K562 (cell line): ENCODE results near the gene LTBP2. TPM values are rescaled to one million over a fixed set of nuclear protein-coding genes. Genes with fewer than 3 reads are reported as not detected.

Source experiments
- ATAC-seq: fragments of 200-7000 bp; cut with Tn5 transposase; 3 replicates; pipeline ENCODE4 v1.9.1; 2020; ENCODE audit warnings: moderate library complexity
- BruUV-seq: library from RNA; stranded (reverse); fragments of 400-500 nt; replicated peaks from 2 replicates; lab custom pipeline; 2021; lab: Mats Ljungman, UMichigan
- CTCF ChIA-PET: fragments of 300-600 bp; formaldehyde crosslinking; extraction: SDS; loops from one replicate; lab custom pipeline; 2021; ENCODE audit warnings: low intra/inter-chr PET ratio; lab: Yijun Ruan, JAX
- POLR2A ChIA-PET: fragments of 300-600, 350-650 bp; sonication (Branson Sonifier 250); formaldehyde crosslinking; extraction: SDS; loops from one replicate; lab custom pipeline; 2021; ENCODE audit warnings: antibody characterized with exemption, inconsistent platforms; lab: Yijun Ruan, JAX
- DNase-seq, 4 experiments: peaks; one replicate each; pipeline versions ENCODE4 v3.0.0 to v3.0.0-alpha.2; 2011 to 2018; ENCODE audit warnings: low spot score in 3 of 4, mixed read lengths in 3 of 4; ENCODE audit errors: extremely low read depth in 1 of 4
- FAIRE-seq: peaks from 2 replicates; lab custom pipeline; 2011; peaks lifted over from hg19 to GRCh38; lab: Jason Lieb, UNC
- H2AFZ ChIP-seq: 2 replicates; pipeline ENCODE4 v1.6.0; 2011; ENCODE audit warnings: low read depth, low read length, control low read depth, inconsistent platforms
- H3K27ac ChIP-seq: fragments of 200-600 bp; 3 replicates; pipeline ENCODE4 v1.8.0; 2011; ENCODE audit warnings: low read depth, mild to moderate bottlenecking, control low read depth, inconsistent platforms, low read length, moderate library complexity, mixed read lengths; ENCODE audit errors: extremely low read depth
- H3K27me3 ChIP-seq, 2 experiments: fragments of 300-600 bp in 1 of 2; 2 replicates in 1 of 2; 3 replicates in 1 of 2; pipeline versions ENCODE4 v1.6.0 to v1.8.0; 2011; ENCODE audit warnings: inconsistent platforms in 2 of 2, low read length in 2 of 2, mild to moderate bottlenecking in 1 of 2, mixed read lengths in 1 of 2, moderate library complexity in 1 of 2; ENCODE audit not compliant: control insufficient read depth in 2 of 2, insufficient read depth in 2 of 2
- H3K36me3 ChIP-seq: fragments of 300-600 bp; 3 replicates; pipeline ENCODE4 v1.8.0; 2011; ENCODE audit warnings: mild to moderate bottlenecking, low read length, inconsistent platforms; ENCODE audit not compliant: control insufficient read depth, insufficient read depth
- H3K4me1 ChIP-seq, 2 experiments: fragments of 200-600 bp in 1 of 2; replicated peaks in 1 of 2; 2 replicates in 1 of 2; 3 replicates in 1 of 2; pipeline versions ENCODE4 v1.5.1 to v1.8.0; 2011; ENCODE audit warnings: inconsistent platforms in 2 of 2, low read length in 2 of 2, mild to moderate bottlenecking in 1 of 2, mixed read lengths in 1 of 2, moderate library complexity in 1 of 2; ENCODE audit not compliant: control insufficient read depth in 2 of 2, insufficient read depth in 2 of 2
- H3K4me2 ChIP-seq: 2 replicates; pipeline ENCODE4 v1.6.1; 2011; ENCODE audit warnings: low read length, control low read depth, inconsistent platforms, mixed read lengths; ENCODE audit not compliant: insufficient read depth
- H3K4me3 ChIP-seq: fragments of 200-600 bp; sonication (generic), shearing (Covaris generic); 2 replicates; pipeline ENCODE4 v1.5.1; 2016; ENCODE audit warnings: control low read depth, inconsistent platforms
- H3K79me2 ChIP-seq: fragments of 200-600 bp; 3 replicates; pipeline ENCODE4 v1.8.0; 2011; ENCODE audit warnings: low read length, inconsistent platforms; ENCODE audit not compliant: control insufficient read depth, insufficient read depth
- H3K9ac ChIP-seq, 2 experiments: 2 replicates each; pipeline versions ENCODE4 v1.6.0 to v1.6.1; 2011; ENCODE audit warnings: low read depth in 2 of 2, low read length in 2 of 2, control low read depth in 1 of 2, inconsistent platforms in 1 of 2, mild to moderate bottlenecking in 1 of 2, mixed read lengths in 1 of 2; ENCODE audit not compliant: insufficient read depth in 1 of 2
- H3K9me1 ChIP-seq: one replicate; pipeline ENCODE4 v1.6.0; 2011; ENCODE audit warnings: inconsistent platforms, mild to moderate bottlenecking, low read length, moderate library complexity; ENCODE audit not compliant: control insufficient read depth, insufficient read depth
- H3K9me3 ChIP-seq: replicated peaks from 2 replicates; pipeline ENCODE4 v1.5.1; 2011; ENCODE audit warnings: low read depth, low read length, inconsistent platforms; ENCODE audit not compliant: control insufficient read depth, insufficient read depth
- H4K20me1 ChIP-seq: replicated peaks from 2 replicates; pipeline ENCODE4 v1.6.1; 2011; ENCODE audit warnings: low read length, inconsistent platforms, mixed read lengths; ENCODE audit not compliant: control insufficient read depth, insufficient read depth
- C11orf30 ChIP-seq: fragments of 450-650 bp; IDR thresholded peaks from 2 replicates; pipeline ENCODE4 v1.6.1; 2016; ENCODE audit warnings: low read depth, mild to moderate bottlenecking
- MAFF ChIP-seq: IDR thresholded peaks from 2 replicates; pipeline ENCODE4 v1.6.1; 2012; ENCODE audit warnings: low read length, improper control_type of control experiment
- MAFG ChIP-seq: fragments of 450-650 bp; conservative IDR thresholded peaks from 2 replicates; pipeline ENCODE4 v1.6.1; 2016; ENCODE audit warnings: missing genetic modification characterization, missing compliant biosample characterization
- MAFK ChIP-seq: IDR thresholded peaks from 2 replicates; pipeline ENCODE4 v1.6.1; 2011; ENCODE audit warnings: low read length, improper control_type of control experiment
- NFE2 ChIP-seq: IDR thresholded peaks from 2 replicates; pipeline ENCODE4 v1.6.1; 2014; ENCODE audit warnings: antibody characterized with exemption, low read depth
- NFE2L1 ChIP-seq: fragments of 450-650 bp; IDR thresholded peaks from 2 replicates; pipeline ENCODE4 v1.6.1; 2016; ENCODE audit warnings: missing genetic modification characterization, low read depth, mild to moderate bottlenecking, missing compliant biosample characterization, moderate library complexity, borderline replicate concordance
- NR0B1 ChIP-seq: fragments of 450-650 bp; IDR thresholded peaks from one replicate; pipeline ENCODE4 v1.6.1; 2018; ENCODE audit warnings: mild to moderate bottlenecking, moderate library complexity; ENCODE audit not compliant: partially characterized antibody
- SRSF1 ChIP-seq: fragments of 200-400 bp; formaldehyde crosslinking; IDR thresholded peaks from 2 replicates; pipeline ENCODE4 v1.6.1; 2017; ENCODE audit warnings: mild to moderate bottlenecking, low read depth, low read length, moderate library complexity
- TEAD1 ChIP-seq, 2 experiments: fragments of 450-650 bp in 1 of 2; sonication (generic) in 1 of 2; formaldehyde crosslinking; IDR thresholded peaks; 2 replicates each; pipeline versions ENCODE4 v1.4.0 to v1.8.0; 2020 to 2022; ENCODE audit warnings: mild to moderate bottlenecking in 2 of 2, missing genetic modification reagents in 1 of 2
- VEZF1 ChIP-seq: fragments of 200-800 bp; sonication (Bioruptor generic); IDR thresholded peaks from 2 replicates; pipeline ENCODE4 v1.6.1; 2017; ENCODE audit warnings: missing genetic modification characterization, missing compliant biosample characterization
- WGBS: fragments of 100-300 bp; shearing (Covaris generic); methylation state at CpG from one replicate; pipeline ENCODE4 v1.1.6; 2016; ENCODE audit warnings: low coverage, mixed read lengths; ENCODE audit not compliant: insufficient coverage; ENCODE audit errors: missing lambda C conversion rate; 5-methylcytosine and 5-hydroxymethylcytosine counted together
- in situ Hi-C: fragments of 300-500 bp; cut with MboI; formaldehyde crosslinking; loops from 4 replicates; pipeline ENCODE4 v1.15.0; 2018; ENCODE audit warnings: inconsistent platforms, mixed read lengths
- intact Hi-C: fragments of 100-400 bp; cut with micrococcal nuclease; formaldehyde crosslinking; loops from 2 replicates; pipeline ENCODE4 v1.14.2; 2022
- polyA plus RNA-seq, 8 experiments: library from polyadenylated mRNA; depleted of rRNA in 4 of 8; stranded (reverse) in 5 of 8; unstranded in 3 of 8; fragments of >200 nt; fragmentation: Nextera tagmentation in 2 of 8; fragmentation: Illumina TruSeq in 1 of 8; extraction: Ambion mirVana in 2 of 8; extraction: Trizol in 1 of 8; gene quantifications; 2 replicates each; pipeline versions ENCODE4 v1.2.1 to v1.2.3, GENCODE V29; 2011 to 2014; ENCODE audit warnings: inconsistent platforms in 1 of 8, missing spikeins in 1 of 8
- total RNA-seq, 7 experiments: library from RNA; depleted of rRNA in 6 of 7; stranded (reverse); fragments of >200 nt in 6 of 7; fragmentation: Illumina TruSeq in 2 of 7; extraction: Trizol in 2 of 7; gene quantifications; 2 replicates each; pipeline versions ENCODE4 v1.2.1 to v1.2.3, GENCODE V29; 2011 to 2021; ENCODE audit warnings: low replicate concordance in 1 of 7

Gene LTBP2
- total and polyA plus RNA-seq, 9 of the 15 experiments (the other 6 are each of a cell fraction or from before 2014, with no cell fraction given): under 0.01 to 0.18 (median 0.03) TPM; not detected in 3

- peak; percentile 35 for FAIRE-seq
- POLR2A ChIA-PET: interaction anchor here (0.6 kb wide), 1 partner anchor 225 kb away, joined by 3 read pairs; no protein-coding TSS in a partner anchor
- Histone ChIP-seq H3K9me3 (no peaks in the 10 kb centered on the region), H3K9ac (no peak overlapping the region), H4K20me1 (no peaks in the 10 kb centered on the region), H3K27me3 (peaks cover 2 to 26% of the 10 kb centered on the region in 2 experiments; a peak in 3 of 5 replicates), H2AFZ (no peak overlapping the region), H3K4me2 (no peak overlapping the region), H3K36me3 (no peaks in the 10 kb centered on the region), H3K9me1 (no peaks in the 10 kb centered on the region), H3K4me1 (no peaks in the 10 kb centered on the region; a peak in 1 of 5 replicates), H3K27ac (no peak overlapping the region), H3K79me2 (no peaks in the 10 kb centered on the region), H3K4me3 (no peak overlapping the region)
- intact Hi-C loops (no loop called here), in situ Hi-C loops (no loop called here)
- 0 out of 3 replicates have a peak, but pooled peaks have one; percentile 27 for ATAC-seq
- no TSS peak for BruUV-seq
- TF ChIP-seq NR0B1: no peak
- TF ChIP-seq MAFG (tag): peak; percentile 56; the same call in 1 of the 2 replicates
- peak; percentile 33; the same call in 1 of the 2 replicates for TF ChIP-seq NFE2L1
- TF ChIP-seq NFE2: peak; percentile 66
- peak; percentile 14; the same call in 1 of the 2 replicates for TF ChIP-seq MAFK
- TF ChIP-seq C11orf30: peak; percentile 47; the same call in 1 of the 2 replicates
- TF ChIP-seq MAFF: peak; percentile 5; the same call in 1 of the 2 replicates
- TF ChIP-seq SRSF1: no peak
- TF ChIP-seq TEAD1 (CRISPR knock-in tag; IDR thresholded peaks at IDR 0.05): no peak
- TF ChIP-seq VEZF1 (CRISPR knock-in tag): no peak
- WGBS: 16% methylated on average over 11 of the region's 12 CpGs
- CTCF ChIA-PET: no interaction called here
- peak in 1 of 4 experiments; percentile 13 for DNase-seq
Observed at GRCh38 chr14:74579447-74580274, 32.4 kb downstream of the LTBP2 start.
